ENCODE measurements around the gene CEP83.
"Not testable (repeated sequence)": the region's sequence is repeated elsewhere in the genome, so short reads cannot be mapped to it uniquely, and the experiment has no call there.

The CEP83 gene

GRCh38 chr12:94434171-94434570 lies 25.5 kb downstream of the CEP83 start:
- DNase-seq (ENCODE audit: low read depth in 3 of 3) = no peak

GRCh38 chr12:94433744-94434143 lies 25.9 kb downstream of the CEP83 start:
- DNase-seq (ENCODE audit: low read depth in 3 of 3) = no peak

- DNase-seq (ENCODE audit: low read depth in 3 of 3) = no peak
These were observed 29.4 kb downstream of the CEP83 start for GRCh38 chr12:94430304-94430703.

GRCh38 chr12:94429633-94430032 lies 30.0 kb downstream of the CEP83 start:
- DNase-seq (ENCODE audit: low read depth in 3 of 3) = no peak

- DNase-seq (ENCODE audit: low read depth in 3 of 3) = no peak
These were observed 30.5 kb downstream of the CEP83 start for GRCh38 chr12:94429191-94429590.

- DNase-seq (ENCODE audit: low read depth in 3 of 3) = no peak
These were observed 31.9 kb downstream of the CEP83 start for GRCh38 chr12:94427501-94428381.

GRCh38 chr12:94426049-94426448 lies 33.6 kb downstream of the CEP83 start:
- no peak for DNase-seq (ENCODE audit: low read depth in 3 of 3)

GRCh38 chr12:94424830-94425229 lies 34.8 kb downstream of the CEP83 start:
- not testable (repeated sequence) for DNase-seq (ENCODE audit: low read depth in 3 of 3)

- DNase-seq (ENCODE audit: low read depth in 3 of 3) = no peak
These were observed 37.6 kb downstream of the CEP83 start for GRCh38 chr12:94421868-94422740.

- DNase-seq (ENCODE audit: low read depth in 3 of 3) = no peak
These were observed 41.1 kb downstream of the CEP83 start for GRCh38 chr12:94418517-94418916.

- DNase-seq (ENCODE audit: low read depth in 3 of 3) = no peak
These were observed 43.1 kb downstream of the CEP83 start for GRCh38 chr12:94416613-94417012.

GRCh38 chr12:94415066-94415465 lies 44.6 kb downstream of the CEP83 start:
- DNase-seq (ENCODE audit: low read depth in 3 of 3) = no peak

- no peak for DNase-seq (ENCODE audit: low read depth in 3 of 3)
These were observed 54.1 kb downstream of the CEP83 start for GRCh38 chr12:94405413-94406116.

- DNase-seq (ENCODE audit: low read depth in 3 of 3) = no peak
These were observed 54.8 kb downstream of the CEP83 start for GRCh38 chr12:94404854-94405253.

GRCh38 chr12:94401326-94401725 lies 58.3 kb downstream of the CEP83 start:
- no peak for DNase-seq (ENCODE audit: low read depth in 3 of 3)

GRCh38 chr12:94398685-94399084 lies 61.0 kb downstream of the CEP83 start:
- DNase-seq (ENCODE audit: low read depth in 3 of 3) = not testable (repeated sequence)

- no peak for DNase-seq (ENCODE audit: low read depth in 3 of 3)
These were observed 62.3 kb downstream of the CEP83 start for GRCh38 chr12:94397401-94397800.

GRCh38 chr12:94396014-94396413 lies 63.7 kb downstream of the CEP83 start:
- DNase-seq (ENCODE audit: low read depth in 3 of 3) = not testable (repeated sequence)

GRCh38 chr12:94390130-94390485 lies 69.6 kb downstream of the CEP83 start:
- no peak for DNase-seq (ENCODE audit: low read depth in 3 of 3)

GRCh38 chr12:94389482-94390129 lies 70.1 kb downstream of the CEP83 start:
- DNase-seq (ENCODE audit: low read depth in 3 of 3) = not testable (repeated sequence)

- DNase-seq (ENCODE audit: low read depth in 3 of 3) = no peak
These were observed 73.2 kb downstream of the CEP83 start for GRCh38 chr12:94386422-94386821.

- no peak for DNase-seq (ENCODE audit: low read depth in 3 of 3)
These were observed 75.6 kb downstream of the CEP83 start for GRCh38 chr12:94384030-94384429.
